Right ventricle myocardium superior (tissue), 1 donor: ENCODE results near the gene NKPD1. TPM values are rescaled to one million over a fixed set of nuclear protein-coding genes. Genes with fewer than 3 reads are reported as not detected.

ENCODE experiments used
- ATAC-seq: fragments of 200-7000 bp; cut with Tn5 transposase; one replicate; pipeline ENCODE4 v1.9.1; 2020; ENCODE audit warnings: mild to moderate bottlenecking; ENCODE audit not compliant: poor library complexity
- DNase-seq: peaks from one replicate; pipeline ENCODE4 v3.0.0-alpha.2; 2020
- intact Hi-C: fragments of 100-400 bp; cut with DNase I; formaldehyde crosslinking; loops from one replicate; pipeline ENCODE4 v1.11.2; 2022
- long read RNA-seq: library from polyadenylated mRNA; unstranded; transcript quantifications from one replicate; pipeline ENCODE4 v2.0.0, GENCODE V29; 2021
- total RNA-seq: library from RNA; stranded (reverse); fragmentation: NEBNext Ultra II Directional; extraction: Animal tissue kit (Norgen Biotek cat#: 25700); gene quantifications from one replicate; pipeline ENCODE4 v1.2.1, GENCODE V29; 2021
- donor health status: DM: no; HTN: yes; CAD: no; lungs with severe emphysema.

Gene NKPD1, protein sequence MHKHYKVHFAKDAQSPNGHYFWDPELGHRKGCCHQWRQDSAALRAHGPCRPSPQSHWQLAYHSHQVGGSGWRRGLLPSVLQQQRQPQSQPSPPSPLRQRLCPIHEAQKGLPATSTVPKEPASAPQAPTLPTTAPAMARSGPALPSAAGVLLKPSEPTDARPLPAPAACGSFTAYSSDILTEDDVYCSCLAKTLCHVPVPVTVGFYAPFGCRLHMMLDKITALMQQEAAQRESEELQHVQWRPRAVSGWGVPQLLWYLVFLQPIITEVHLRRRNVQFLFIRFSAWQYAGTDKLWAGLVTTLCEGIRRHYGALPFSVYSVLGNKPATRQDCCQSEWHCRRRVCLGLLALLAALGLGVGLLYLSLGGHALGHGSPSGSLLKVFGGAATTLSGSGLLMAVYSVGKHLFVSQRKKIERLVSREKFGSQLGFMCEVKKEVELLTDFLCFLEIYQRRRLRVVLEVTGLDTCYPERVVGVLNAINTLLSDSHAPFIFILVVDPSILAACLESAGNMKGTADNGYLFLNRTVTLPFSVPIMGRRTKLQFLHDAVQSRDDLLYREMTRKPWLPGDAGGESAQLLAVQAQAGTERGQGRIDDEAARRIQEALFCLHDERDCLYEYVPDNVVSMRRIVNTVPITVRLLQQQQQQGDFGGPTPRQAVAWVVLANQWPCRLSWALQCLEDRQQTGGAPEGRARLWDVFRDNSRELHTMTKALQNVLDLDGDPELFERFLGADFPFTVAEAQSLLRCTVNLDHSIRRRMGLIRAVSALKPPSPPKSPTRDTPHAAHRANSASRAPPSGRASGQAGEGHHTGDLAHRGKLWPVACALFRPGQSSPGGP
- total RNA-seq: not detected
- long read RNA-seq: 0 reads

DNA sequence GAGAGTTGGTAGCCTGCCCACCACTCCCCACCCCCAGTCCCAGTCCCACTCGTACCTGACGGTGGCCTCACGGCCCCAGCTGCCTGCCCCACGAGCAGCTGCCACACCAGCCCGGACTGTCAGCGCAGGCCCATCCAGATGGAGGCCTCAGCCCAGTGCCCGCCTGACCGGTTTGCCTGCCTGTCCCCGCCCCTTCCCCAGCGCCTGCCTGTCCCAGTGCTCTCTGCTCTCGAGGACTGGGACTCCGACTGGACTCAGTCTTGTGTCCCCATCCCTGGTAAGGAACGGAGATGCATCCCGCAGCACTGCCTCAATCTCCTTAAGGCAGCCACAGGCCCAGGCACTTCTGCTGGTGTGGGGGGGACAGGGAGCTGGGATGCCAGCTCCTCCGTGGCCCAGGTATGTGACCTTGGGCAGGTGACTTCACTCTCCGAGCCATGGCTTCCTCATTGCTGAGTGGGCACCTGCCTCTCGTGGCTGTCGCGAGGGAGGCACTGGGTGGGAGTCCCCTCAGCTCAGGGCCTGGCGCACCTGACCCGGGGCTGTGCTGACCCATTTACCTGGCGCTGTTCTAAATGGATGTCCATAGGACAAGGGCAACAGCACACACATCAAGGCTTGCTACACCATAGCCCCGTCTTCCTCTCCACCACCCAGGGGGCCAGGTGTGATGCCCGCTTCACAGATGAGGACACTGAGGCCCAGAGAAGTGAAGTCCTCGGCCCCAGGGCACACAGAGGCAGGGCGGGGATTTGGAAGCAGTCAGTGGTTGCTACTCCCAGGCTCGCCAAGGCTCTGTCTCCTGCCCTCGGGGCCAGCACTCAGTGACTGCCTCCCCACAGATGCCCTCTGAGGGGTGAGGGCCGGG lies at the start of gene NKPD1:
Gene NKPD1 (minus strand): TSS at position 113 of the 868 bp plus-strand sequence. CDS start 832 bp downstream, outside the sequence.
- ATAC-seq (no peak), DNase-seq (no peak)
- intact Hi-C loops: no loop called here

DNA sequence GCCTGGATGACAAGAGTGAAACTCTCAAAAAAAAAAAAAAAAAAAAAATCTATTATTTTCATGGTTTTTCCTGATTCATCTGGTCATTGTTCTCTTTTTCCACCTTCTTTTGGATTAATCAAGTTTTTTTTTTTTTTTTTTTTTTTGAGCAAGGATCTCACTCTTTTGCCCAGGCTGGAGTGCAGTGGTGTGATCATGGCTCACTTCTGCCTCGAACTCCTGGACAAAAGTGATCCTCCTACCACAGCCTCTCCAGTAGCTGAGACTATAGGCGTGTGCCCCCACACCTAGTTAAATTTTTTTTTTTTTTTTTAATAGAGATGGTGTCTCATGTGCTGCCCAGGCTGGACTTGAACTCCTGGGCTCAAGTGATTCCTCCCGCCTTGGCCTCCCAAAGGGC lies 45.5 kb upstream of the NKPD1 start:
- no peak for ATAC-seq
- DNase-seq: no peak
- intact Hi-C loops: no loop called here

DNA sequence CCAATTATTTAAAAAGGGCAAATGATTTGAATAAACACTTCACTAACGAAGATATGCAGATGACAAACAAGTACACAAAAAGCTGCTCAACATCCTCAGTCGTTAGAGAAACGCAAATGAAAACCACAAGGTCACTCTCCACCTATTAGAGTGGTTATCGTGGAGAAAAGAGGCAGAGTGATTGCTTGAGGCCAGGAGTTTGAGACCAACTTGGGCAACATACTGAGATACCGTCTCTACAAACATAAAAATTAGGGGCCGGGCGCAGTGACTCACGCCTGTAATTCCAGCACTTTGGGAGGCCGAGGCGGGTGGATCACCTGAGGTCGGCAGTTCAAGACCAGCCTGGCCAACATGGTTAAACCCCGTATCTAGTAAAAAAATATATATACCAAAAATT lies 45.0 kb upstream of the NKPD1 start:
- intact Hi-C loops: no loop called here
- ATAC-seq: no peak

GRCh38 chr19:45202637-45203036 lies 41.9 kb upstream of the NKPD1 start:
- DNase-seq (peak; percentile 15), ATAC-seq (no peak)
- intact Hi-C loops: no loop called here

More for the DNA sequence above, 45.0 kb upstream of the NKPD1 start:
- no peak for DNase-seq

GRCh38 chr19:45200568-45200967 lies 39.8 kb upstream of the NKPD1 start:
- DNase-seq (peak; percentile 42), ATAC-seq (no peak)
- intact Hi-C loops: no loop called here

- ATAC-seq (no peak), DNase-seq (peak; percentile 13)
- intact Hi-C loops: no loop called here
Observed at GRCh38 chr19:45195764-45196163, 35.0 kb upstream of the NKPD1 start.

DNA sequence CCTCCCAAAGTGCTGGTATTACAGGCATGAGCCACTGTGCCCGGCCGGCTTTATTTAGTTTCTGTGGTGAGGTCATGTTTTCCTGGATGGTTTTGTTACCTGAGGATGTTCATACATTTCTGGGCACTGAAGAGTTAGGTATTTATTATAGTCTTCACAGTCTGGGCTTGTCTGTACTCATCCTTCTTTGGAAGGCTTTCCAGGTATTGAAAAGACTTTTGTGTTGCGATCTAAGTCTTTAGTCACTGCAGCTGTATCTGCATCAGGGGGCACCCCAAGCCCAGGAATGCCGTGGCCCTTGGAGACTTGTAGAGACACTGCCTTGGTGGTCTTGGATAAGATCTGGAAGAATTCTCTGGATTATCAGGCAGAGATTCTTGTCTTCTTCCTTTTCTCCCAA lies 30.6 kb upstream of the NKPD1 start:
- ATAC-seq (no peak), DNase-seq (no peak)
- intact Hi-C loops: no loop called here

DNA sequence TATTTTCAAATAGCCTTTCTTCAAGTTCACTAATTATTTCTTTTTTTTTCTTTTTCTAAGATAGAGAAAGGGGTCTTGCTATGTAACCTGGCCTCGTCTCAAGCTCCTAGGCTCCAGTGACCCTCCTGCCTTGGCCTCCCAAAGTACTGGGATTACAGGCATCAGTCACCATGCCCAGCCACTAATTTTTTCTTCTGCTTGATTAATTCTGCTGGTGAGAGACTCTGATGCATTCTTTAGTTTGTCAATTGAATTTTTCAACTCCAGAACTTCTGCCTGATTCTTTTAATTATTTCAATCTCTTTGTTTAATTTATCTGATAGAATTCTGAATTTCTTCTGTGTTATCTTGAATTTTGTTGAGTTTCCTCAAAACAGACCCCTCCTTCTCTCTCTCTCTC lies 29.2 kb upstream of the NKPD1 start:
- DNase-seq (no peak), ATAC-seq (no peak)
- intact Hi-C loops: no loop called here

- DNase-seq (no peak), ATAC-seq (peak; percentile 34)
- intact Hi-C loops: no loop called here
Observed at GRCh38 chr19:45187421-45188100, 26.8 kb upstream of the NKPD1 start.

- intact Hi-C loops: no loop called here
- DNase-seq (no peak), ATAC-seq (no peak)
Observed at GRCh38 chr19:45186509-45187334, 25.9 kb upstream of the NKPD1 start.

- intact Hi-C loops: no loop called here
- DNase-seq (no peak), ATAC-seq (no peak)
Observed at GRCh38 chr19:45184115-45184514, 23.3 kb upstream of the NKPD1 start.

DNA sequence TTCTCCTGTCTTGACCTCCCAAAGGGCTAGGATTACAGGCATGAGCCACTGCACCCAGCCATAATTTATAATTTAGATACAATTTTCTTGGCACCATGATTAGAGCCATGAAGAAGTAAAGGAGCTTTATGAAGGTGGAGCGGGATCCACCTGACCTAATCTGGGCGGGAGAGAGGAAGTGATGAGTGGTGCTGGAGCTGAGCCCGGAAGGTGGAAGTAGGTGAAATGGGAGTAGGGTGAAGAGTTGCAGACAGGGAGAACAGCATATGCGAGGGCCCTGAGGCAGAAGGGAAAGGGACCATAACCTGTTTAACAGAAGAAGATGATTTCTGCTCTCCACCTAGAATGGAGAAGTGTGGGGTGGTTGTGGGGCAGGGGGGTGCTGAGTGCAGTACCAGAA lies 22.0 kb upstream of the NKPD1 start:
- intact Hi-C loops: no loop called here
- no peak for ATAC-seq
- DNase-seq: no peak

DNA sequence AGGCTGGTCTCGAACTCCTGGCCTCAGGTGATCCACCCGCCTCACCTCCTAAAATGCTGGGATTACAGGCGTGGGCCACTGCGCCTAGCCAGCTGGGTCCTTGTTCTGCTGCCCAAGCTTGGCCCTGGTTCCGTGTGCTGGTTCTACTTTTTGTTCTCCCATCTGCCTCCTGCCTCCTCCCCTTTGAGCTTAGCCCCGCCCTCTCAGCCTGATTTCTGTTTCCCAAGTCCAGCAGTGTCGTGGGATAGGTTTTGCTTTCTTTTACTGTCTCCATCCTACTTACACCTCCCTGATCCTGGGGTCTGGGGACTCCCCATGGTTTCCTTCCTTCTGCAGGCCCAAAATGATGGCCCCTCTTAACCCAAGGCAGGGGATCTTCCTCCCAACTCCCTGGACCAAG lies 20.2 kb upstream of the NKPD1 start:
- no peak for DNase-seq
- ATAC-seq: no peak
- intact Hi-C loops: no loop called here

DNA sequence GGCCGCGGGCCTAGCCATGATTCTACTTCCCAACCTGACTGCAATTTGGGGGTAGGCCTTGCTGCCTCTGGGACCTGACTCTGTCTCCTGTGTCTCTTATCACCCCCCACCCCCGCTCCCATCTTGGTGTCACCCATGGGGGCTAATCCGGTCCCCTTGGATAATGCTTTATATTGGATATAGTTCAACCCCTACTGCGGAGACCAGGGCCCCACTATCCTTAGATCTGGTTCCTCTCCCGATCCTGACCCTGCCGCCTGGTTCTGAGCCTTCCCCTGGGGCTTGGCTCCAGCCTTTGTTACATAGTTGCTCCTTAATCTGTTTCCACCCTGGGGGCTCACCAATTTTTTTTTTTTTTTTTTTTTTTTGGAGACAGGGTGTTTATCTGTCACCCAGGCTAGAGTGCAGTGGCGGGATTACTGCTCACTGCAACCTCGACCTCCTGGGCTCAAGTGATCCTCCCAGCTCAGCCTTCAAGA lies 19.1 kb upstream of the NKPD1 start:
- ATAC-seq (no peak), DNase-seq (no peak)
- intact Hi-C loops: loop anchor here (5.0 kb wide), 1 partner anchor 88 kb away; the partner anchor contains the start of gene PPP1R37

- no peak for ATAC-seq
- DNase-seq: peak; percentile 61
- intact Hi-C loops: loop anchor here (5.0 kb wide), 1 partner anchor 87 kb away; the partner anchor contains the start of gene PPP1R37
Observed at GRCh38 chr19:45179072-45179891, 18.5 kb upstream of the NKPD1 start.

GRCh38 chr19:45178262-45179071 lies 17.7 kb upstream of the NKPD1 start, which contains the start of gene BLOC1S3:
Gene BLOC1S3 (plus strand): TSS chr19:45178784. CDS start chr19:45179297, 513 bp downstream.
- DNase-seq (peak; percentile 100), ATAC-seq (peak; percentile 98)
- intact Hi-C loops: loop anchor here (5.0 kb wide), 1 partner anchor 86 kb away; the partner anchor contains the start of gene PPP1R37
